Neural crest cell (in vitro differentiated cells): ENCODE measurements around the gene POLD2. TPM values are rescaled to one million over a fixed set of nuclear protein-coding genes. Genes with fewer than 3 reads are reported as not detected.

Experiments used
- DNase-seq: peaks from one replicate; pipeline ENCODE4 v3.0.0; 2021; ENCODE audit warnings: low read depth, mixed read lengths, low spot score
- H3K27ac Mint-ChIP-seq: one replicate; pipeline ENCODE4 v1.8.0; 2021; ENCODE audit warnings: mild to moderate bottlenecking, mixed read lengths; ENCODE audit not compliant: unreplicated experiment
- H3K27me3 Mint-ChIP-seq: 2 replicates; pipeline ENCODE4 v1.8.0; 2021; ENCODE audit warnings: low read depth, mild to moderate bottlenecking, mixed read lengths
- H3K36me3 Mint-ChIP-seq: 2 replicates; pipeline ENCODE4 v1.8.0; 2021; ENCODE audit warnings: low read depth, mild to moderate bottlenecking, mixed read lengths
- H3K4me1 Mint-ChIP-seq: 2 replicates; pipeline ENCODE4 v1.8.0; 2021; ENCODE audit warnings: mixed read lengths
- H3K4me3 Mint-ChIP-seq: one replicate; pipeline ENCODE4 v1.8.0; 2021; ENCODE audit warnings: mild to moderate bottlenecking, mixed read lengths
- H3K9me3 Mint-ChIP-seq: 2 replicates; pipeline ENCODE4 v1.8.0; 2021; ENCODE audit warnings: mixed read lengths
- total RNA-seq: library from RNA; stranded (reverse); gene quantifications from 2 replicates; pipeline ENCODE4 v1.2.1, GENCODE V29; 2021
- TF ChIP-seq, protein P1 (sequence below): fragments of 200-600 bp; sonication (generic); conservative IDR thresholded peaks from 2 replicates; pipeline ENCODE4 v1.5.0; 2021; ENCODE audit warnings: antibody characterized with exemption, mild to moderate bottlenecking

POLD2 gene
- total RNA-seq, 1 donor from 2014 or later: 159 TPM

DNA sequence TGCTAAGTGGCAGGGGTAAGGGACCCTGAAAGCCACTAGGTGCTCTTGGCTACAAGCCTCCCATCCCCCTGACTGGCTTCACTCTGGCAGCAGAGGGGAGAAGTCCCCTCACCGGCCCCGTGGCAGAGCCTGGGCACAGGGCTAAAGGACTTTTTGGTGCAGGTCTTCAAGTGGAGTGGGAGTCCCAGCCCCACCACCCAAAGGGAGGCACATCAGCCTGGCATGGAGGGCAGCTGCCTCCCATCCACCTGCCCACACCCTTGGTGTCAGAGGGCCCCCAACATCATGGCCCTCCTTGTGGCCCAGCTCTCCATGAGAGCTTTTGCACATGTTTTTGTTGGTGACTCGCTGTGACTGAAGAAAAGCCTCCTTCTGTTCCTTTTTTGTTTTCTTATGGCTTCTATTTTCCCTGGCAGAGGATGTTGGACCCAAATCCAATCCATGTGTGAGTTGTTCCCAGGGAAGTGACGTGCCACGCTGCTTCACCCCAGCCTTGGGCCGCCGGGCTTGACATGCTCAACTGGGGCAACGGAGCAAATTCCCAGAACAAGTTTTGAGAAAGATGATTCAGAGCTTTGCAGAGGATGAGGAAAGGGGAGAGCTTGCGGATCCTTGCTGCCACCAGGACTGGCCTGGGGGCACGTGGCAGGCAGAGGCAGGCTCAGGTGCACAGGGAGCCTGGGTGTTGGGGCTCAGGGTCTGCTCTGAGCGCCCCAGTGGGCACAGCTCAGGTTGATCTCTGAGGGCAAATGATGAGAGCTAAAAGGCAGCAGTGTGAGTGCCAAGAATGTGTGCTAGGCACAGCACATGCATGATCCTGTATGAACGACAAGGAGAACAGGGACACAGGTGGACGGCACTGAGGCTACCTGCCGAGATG is 21.1 kb downstream of the POLD2 start:
- H3K4me1 Mint-ChIP-seq: peaks cover 22% of the 10 kb centered on the region
- TF ChIP-seq, protein P1, sequence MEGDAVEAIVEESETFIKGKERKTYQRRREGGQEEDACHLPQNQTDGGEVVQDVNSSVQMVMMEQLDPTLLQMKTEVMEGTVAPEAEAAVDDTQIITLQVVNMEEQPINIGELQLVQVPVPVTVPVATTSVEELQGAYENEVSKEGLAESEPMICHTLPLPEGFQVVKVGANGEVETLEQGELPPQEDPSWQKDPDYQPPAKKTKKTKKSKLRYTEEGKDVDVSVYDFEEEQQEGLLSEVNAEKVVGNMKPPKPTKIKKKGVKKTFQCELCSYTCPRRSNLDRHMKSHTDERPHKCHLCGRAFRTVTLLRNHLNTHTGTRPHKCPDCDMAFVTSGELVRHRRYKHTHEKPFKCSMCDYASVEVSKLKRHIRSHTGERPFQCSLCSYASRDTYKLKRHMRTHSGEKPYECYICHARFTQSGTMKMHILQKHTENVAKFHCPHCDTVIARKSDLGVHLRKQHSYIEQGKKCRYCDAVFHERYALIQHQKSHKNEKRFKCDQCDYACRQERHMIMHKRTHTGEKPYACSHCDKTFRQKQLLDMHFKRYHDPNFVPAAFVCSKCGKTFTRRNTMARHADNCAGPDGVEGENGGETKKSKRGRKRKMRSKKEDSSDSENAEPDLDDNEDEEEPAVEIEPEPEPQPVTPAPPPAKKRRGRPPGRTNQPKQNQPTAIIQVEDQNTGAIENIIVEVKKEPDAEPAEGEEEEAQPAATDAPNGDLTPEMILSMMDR: no peak
- no peaks in the 10 kb centered on the region for H3K27me3 Mint-ChIP-seq
- no peak overlapping the region for H3K27ac Mint-ChIP-seq
- H3K36me3 Mint-ChIP-seq: peaks cover 2% of the 10 kb centered on the region
- no peak for DNase-seq
- H3K9me3 Mint-ChIP-seq: no peaks in the 10 kb centered on the region
- peak overlapping the region; percentile 81 for H3K4me3 Mint-ChIP-seq

DNA sequence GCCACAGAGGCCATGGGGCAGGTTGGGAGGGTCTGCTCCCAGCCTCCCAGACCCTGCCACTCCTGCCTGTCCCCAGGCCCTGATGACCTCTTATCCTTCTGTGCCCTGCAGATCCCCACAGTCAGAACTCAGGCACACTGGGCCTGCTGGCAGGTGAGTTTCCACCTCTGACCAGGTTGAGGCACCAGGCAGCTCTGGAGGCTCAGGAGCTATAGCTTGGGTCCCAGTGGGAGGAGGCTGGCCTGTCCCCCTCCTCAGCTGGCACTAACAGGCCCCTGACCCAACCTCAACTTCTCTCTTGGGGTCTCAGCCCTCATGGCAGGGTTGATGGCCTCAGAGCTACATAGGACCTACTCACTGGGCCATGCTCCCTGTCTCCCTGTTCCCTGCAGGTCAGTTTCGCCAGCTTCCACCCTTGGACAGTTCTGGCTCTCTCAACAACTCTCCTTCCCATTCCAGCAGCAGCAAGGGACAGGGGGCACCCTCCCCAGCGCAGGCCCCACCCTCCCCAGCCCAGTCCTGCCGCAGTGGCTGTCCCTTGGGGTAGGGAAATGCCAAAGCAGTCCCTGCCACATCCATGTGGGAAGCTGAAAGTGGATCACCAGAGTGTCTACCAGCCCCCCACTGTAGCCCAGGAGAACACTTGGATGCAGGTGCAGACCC is 21.9 kb downstream of the POLD2 start:
- Mint-ChIP-seq H3K27ac (no peak overlapping the region), H3K9me3 (no peaks in the 10 kb centered on the region), H3K4me3 (peak overlapping the region; percentile 58), H3K36me3 (peaks cover 2% of the 10 kb centered on the region), H3K4me1 (peaks cover 22% of the 10 kb centered on the region), H3K27me3 (no peaks in the 10 kb centered on the region)
- no peak for DNase-seq
- TF ChIP-seq, protein P1: no peak

DNA sequence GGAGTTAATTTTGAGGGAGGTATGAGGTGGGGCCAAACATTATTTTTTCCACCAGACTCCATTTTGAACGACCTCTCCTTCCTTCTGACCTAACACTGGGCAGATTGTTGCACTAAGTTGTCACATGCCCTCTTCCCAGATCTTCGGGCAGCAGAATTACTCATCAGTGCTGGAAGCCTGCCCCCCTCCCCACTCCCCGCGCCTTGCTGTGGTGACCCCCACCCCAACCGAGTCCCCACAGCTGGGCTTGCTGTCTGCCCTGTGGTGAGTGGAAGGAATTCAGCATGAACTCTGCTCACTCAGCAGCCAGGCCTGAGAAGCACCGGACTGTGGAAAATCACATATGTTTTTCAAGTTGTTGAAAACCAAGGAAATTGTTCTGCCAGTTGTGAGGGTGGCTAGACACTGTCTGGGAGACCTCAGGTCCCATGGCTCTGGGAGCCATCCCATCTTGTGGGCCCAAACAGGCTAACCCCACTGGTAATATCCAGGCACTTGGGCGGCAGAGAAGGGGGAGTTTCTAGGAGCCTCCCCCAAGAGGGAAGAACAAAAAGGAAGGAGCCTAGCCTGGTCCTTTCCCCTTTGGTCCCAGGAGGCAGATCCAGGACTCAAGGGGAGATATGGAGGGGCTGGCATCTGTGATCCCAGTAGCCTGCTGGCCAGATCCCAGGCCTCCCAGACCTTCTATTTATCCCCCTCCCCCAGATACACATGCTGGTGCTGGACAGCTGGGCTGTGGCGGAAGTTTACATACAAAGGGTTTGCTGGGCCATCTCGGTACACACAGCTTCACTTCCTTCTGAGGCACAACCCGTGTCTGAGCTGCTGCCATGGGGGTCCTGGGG is 22.7 kb downstream of the POLD2 start:
- H3K27me3 Mint-ChIP-seq: no peaks in the 10 kb centered on the region
- H3K4me3 Mint-ChIP-seq: peak overlapping the region; percentile 58
- TF ChIP-seq, protein P1: no peak
- no peaks in the 10 kb centered on the region for H3K36me3 Mint-ChIP-seq
- H3K27ac Mint-ChIP-seq: peak overlapping the region; percentile 69
- no peak for DNase-seq
- no peaks in the 10 kb centered on the region for H3K9me3 Mint-ChIP-seq
- peaks cover 15% of the 10 kb centered on the region for H3K4me1 Mint-ChIP-seq

DNA sequence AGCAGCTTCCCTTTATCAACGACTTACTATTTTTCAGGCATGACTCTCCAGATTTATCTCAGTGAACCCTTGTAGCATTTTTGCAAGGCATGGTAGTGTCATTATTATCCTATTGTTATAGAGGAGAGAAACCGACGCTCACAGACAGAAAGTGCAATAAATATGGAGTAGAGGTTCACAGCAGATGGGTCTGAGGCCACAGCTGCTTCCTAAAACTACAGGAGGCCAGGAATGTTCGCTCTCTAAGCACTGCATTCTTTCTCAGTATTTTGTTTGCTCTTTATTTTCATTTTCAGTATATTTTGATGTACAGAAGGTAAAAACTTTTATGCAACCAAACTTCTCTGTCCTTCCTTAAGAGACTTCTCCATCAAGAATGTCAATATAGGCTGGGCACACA is 23.7 kb downstream of the POLD2 start:
- Mint-ChIP-seq H3K27me3 (no peaks in the 10 kb centered on the region), H3K36me3 (no peaks in the 10 kb centered on the region), H3K27ac (no peak overlapping the region)

More for the DNA sequence above, 23.7 kb downstream of the POLD2 start:
- H3K4me1 Mint-ChIP-seq: peaks cover 12% of the 10 kb centered on the region
- H3K9me3 Mint-ChIP-seq: no peaks in the 10 kb centered on the region
- no peak overlapping the region for H3K4me3 Mint-ChIP-seq
- DNase-seq: no peak
- TF ChIP-seq, protein P1: no peak
